Natural killer cell (primary cell): ENCODE data around the gene UBA7. TPM values are rescaled to one million over a fixed set of nuclear protein-coding genes. Genes with fewer than 3 reads are reported as not detected.

ENCODE experiments used
- ATAC-seq, 3 donors: fragments of 150-1000 bp in 2 of 3; fragments of 200-7000 bp in 1 of 3; cut with Tn5 transposase; 1 replicate in 1 of 3; 2 replicates in 2 of 3; pipeline ENCODE4 v1.10.0; 2021; ENCODE audit warnings: mild to moderate bottlenecking in 2 of 3, moderate library complexity in 2 of 3
- DNase-seq, 2 donors: peaks; one replicate each; pipeline versions ENCODE4 v3.0.0 to v3.0.0-alpha.2; 2013 to 2021; ENCODE audit warnings: mixed read lengths in 1 of 2
- H3K27ac ChIP-seq: one replicate; pipeline ENCODE4 v1.5.1; 2013; ENCODE audit warnings: mild to moderate bottlenecking, low read length
- H3K27me3 ChIP-seq: one replicate; pipeline ENCODE4 v1.6.1; 2013; ENCODE audit warnings: low read length; ENCODE audit not compliant: control insufficient read depth, insufficient read depth
- H3K36me3 ChIP-seq: one replicate; pipeline ENCODE4 v1.6.1; 2013; ENCODE audit warnings: low read length; ENCODE audit not compliant: control insufficient read depth, insufficient read depth
- H3K4me1 ChIP-seq: one replicate; pipeline ENCODE4 v1.6.1; 2013; ENCODE audit warnings: low read length; ENCODE audit not compliant: control insufficient read depth, insufficient read depth
- H3K4me3 ChIP-seq: one replicate; pipeline ENCODE4 v1.5.1; 2013; ENCODE audit warnings: low read length
- H3K9me3 ChIP-seq: one replicate; pipeline ENCODE4 v1.6.1; 2013; ENCODE audit warnings: low read length; ENCODE audit not compliant: control insufficient read depth, insufficient read depth
- H3K27ac Mint-ChIP-seq, 2 donors: one replicate each; pipeline ENCODE4 v1.8.0; 2022; ENCODE audit warnings: mild to moderate bottlenecking in 2 of 2, mixed read lengths in 2 of 2, moderate library complexity in 1 of 2
- H3K27me3 Mint-ChIP-seq, 2 donors: one replicate each; pipeline ENCODE4 v1.8.0; 2022; ENCODE audit warnings: low read depth in 2 of 2, mixed read lengths in 2 of 2
- H3K36me3 Mint-ChIP-seq: one replicate; pipeline ENCODE4 v1.8.0; 2022; ENCODE audit warnings: mixed read lengths
- H3K4me1 Mint-ChIP-seq, 2 donors: one replicate each; pipeline ENCODE4 v1.8.0; 2022; ENCODE audit warnings: mixed read lengths in 2 of 2
- H3K4me3 Mint-ChIP-seq: one replicate; pipeline ENCODE4 v1.8.0; 2022; ENCODE audit warnings: mild to moderate bottlenecking, moderate library complexity, mixed read lengths
- H3K9me3 Mint-ChIP-seq, 2 donors: one replicate each; pipeline ENCODE4 v1.8.0; 2022; ENCODE audit warnings: mixed read lengths in 2 of 2
- CTCF ChIP-seq: fragments of 200-600 bp; IDR thresholded peaks from one replicate; pipeline ENCODE4 v1.8.0; 2022; ENCODE audit warnings: antibody characterized with exemption
- WGBS: methylation state at CpG from one replicate; pipeline ENCODE4 v1.1.7; 2013; ENCODE audit warnings: missing lambda C conversion rate; ENCODE audit not compliant: insufficient coverage; 5-methylcytosine and 5-hydroxymethylcytosine counted together
- intact Hi-C: fragments of 100-400 bp; cut with micrococcal nuclease; formaldehyde crosslinking; loops from one replicate; pipeline ENCODE4 v1.14.2; 2022
- total RNA-seq, 4 donors: library from RNA; stranded (reverse); fragments of 120-200 nt in 1 of 4; gene quantifications; one replicate each; pipeline versions ENCODE4 v1.2.3 to v1.2.4, GENCODE V29; 2013 to 2022

Gene UBA7
- total RNA-seq, 3 donors from 2014 or later (not counting 1 experiment from before 2014, with no cell fraction given), result 283 to 358 (median 336) TPM

GRCh38 chr3:49855662-49856061, 41.9 kb upstream of the UBA7 start:
- H3K27me3 ChIP-seq, result no peaks in the 10 kb centered on the region
- Mint-ChIP-seq H3K36me3 (no peaks in the 10 kb centered on the region), H3K9me3 (no peaks in the 10 kb centered on the region), H3K27ac (peak overlapping the region in 1 of 2 donors; percentile 90), H3K27me3 (no peaks in the 10 kb centered on the region), H3K4me1 (peaks cover 7 to 11% of the 10 kb centered on the region in 2 donors), H3K4me3 (peak overlapping the region; percentile 83)
- 72% methylated on average over 4 of the region's 5 CpGs for WGBS
- ATAC-seq (no peak), DNase-seq (no peak)
- H3K9me3 ChIP-seq, result no peaks in the 10 kb centered on the region
- intact Hi-C loops, result loop anchor here (1.0 to 5.0 kb wide), 2 partner anchors 49 to 87 kb away; partner anchors contain the start of gene RBM6
- H3K36me3 ChIP-seq, result no peaks in the 10 kb centered on the region
- H3K4me1 ChIP-seq, result peaks cover 14% of the 10 kb centered on the region
- no peak for TF ChIP-seq CTCF
- H3K4me3 ChIP-seq, result peak overlapping the region; percentile 64
- H3K27ac ChIP-seq, result no peak overlapping the region

- no peak for TF ChIP-seq CTCF
- H3K4me1 Mint-ChIP-seq, result no peaks in the 10 kb centered on the region
- no peak for ATAC-seq
- H3K36me3 Mint-ChIP-seq, result no peaks in the 10 kb centered on the region
- intact Hi-C loops, result no loop called here
- H3K36me3 ChIP-seq, result no peaks in the 10 kb centered on the region
- H3K27ac Mint-ChIP-seq, result no peak overlapping the region
- no peaks in the 10 kb centered on the region for H3K4me1 ChIP-seq
- no peak overlapping the region for H3K27ac ChIP-seq
- no peaks in the 10 kb centered on the region for H3K9me3 Mint-ChIP-seq
- DNase-seq, result no peak
- H3K4me3 Mint-ChIP-seq, result no peak overlapping the region
- H3K4me3 ChIP-seq, result no peak overlapping the region
- no peaks in the 10 kb centered on the region for H3K9me3 ChIP-seq
- WGBS, result 100% methylated on average over 3 of the region's 3 CpGs
- no peaks in the 10 kb centered on the region for H3K27me3 ChIP-seq
- H3K27me3 Mint-ChIP-seq, result no peaks in the 10 kb centered on the region
Measured at GRCh38 chr3:49845694-49846093, 31.9 kb upstream of the UBA7 start.

GRCh38 chr3:49844464-49845183, 30.9 kb upstream of the UBA7 start:
- Histone ChIP-seq H3K9me3 (no peaks in the 10 kb centered on the region), H3K4me1 (no peaks in the 10 kb centered on the region), H3K36me3 (no peaks in the 10 kb centered on the region), H3K4me3 (no peak overlapping the region), H3K27ac (no peak overlapping the region), H3K27me3 (no peaks in the 10 kb centered on the region)
- ATAC-seq, result no peak
- H3K27me3 Mint-ChIP-seq, result no peaks in the 10 kb centered on the region
- TF ChIP-seq CTCF, result no peak
- H3K9me3 Mint-ChIP-seq, result no peaks in the 10 kb centered on the region
- no peak for DNase-seq
- WGBS, result 81% methylated on average over 5 of the region's 5 CpGs
- no peaks in the 10 kb centered on the region for H3K36me3 Mint-ChIP-seq
- no peak overlapping the region for H3K4me3 Mint-ChIP-seq
- H3K27ac Mint-ChIP-seq, result no peak overlapping the region
- intact Hi-C loops, result no loop called here
- H3K4me1 Mint-ChIP-seq, result no peaks in the 10 kb centered on the region
